Activated CD8-positive, alpha-beta T cell treated with anti-CD3 and anti-CD28 coated beads for 36 hours (primary cell): ENCODE results near the gene KDSR. TPM values are rescaled to one million over a fixed set of nuclear protein-coding genes. Genes with fewer than 3 reads are reported as not detected.

ENCODE experiments used
- ATAC-seq: fragments of 200-7000 bp; cut with Tn5 transposase; one replicate; pipeline ENCODE4 v1.10.0; 2021; ENCODE audit warnings: mild to moderate bottlenecking, moderate library complexity
- CTCF ChIA-PET: fragments of 350-600 bp; sonication (Branson Sonifier 250); formaldehyde crosslinking; loops from one replicate; lab custom pipeline; 2021; ENCODE audit warnings: antibody characterized with exemption; lab: Charles Lee
- POLR2A ChIA-PET: fragments of 350-600 bp; sonication (Branson Sonifier 250); formaldehyde crosslinking; loops from one replicate; lab custom pipeline; 2021; ENCODE audit warnings: antibody characterized with exemption; lab: Charles Lee
- DNase-seq: peaks from one replicate; pipeline ENCODE4 v3.0.0-alpha.2; 2020
- H3K27ac Mint-ChIP-seq: one replicate; pipeline ENCODE4 v1.8.0; 2021; ENCODE audit warnings: mild to moderate bottlenecking, mixed read lengths
- H3K27me3 Mint-ChIP-seq: one replicate; pipeline ENCODE4 v1.8.0; 2021; ENCODE audit warnings: mixed read lengths
- H3K36me3 Mint-ChIP-seq: one replicate; pipeline ENCODE4 v1.8.0; 2021; ENCODE audit warnings: low read depth, mixed read lengths
- H3K4me1 Mint-ChIP-seq: one replicate; pipeline ENCODE4 v1.8.0; 2021; ENCODE audit warnings: low read depth, mixed read lengths
- H3K4me3 Mint-ChIP-seq: one replicate; pipeline ENCODE4 v1.8.0; 2021; ENCODE audit warnings: mild to moderate bottlenecking, moderate library complexity, mixed read lengths
- H3K9me3 Mint-ChIP-seq: one replicate; pipeline ENCODE4 v1.8.0; 2021; ENCODE audit warnings: mixed read lengths
- CTCF ChIP-seq: fragments of 200-600 bp; IDR thresholded peaks from one replicate; pipeline ENCODE4 v1.8.0; 2022; ENCODE audit warnings: antibody characterized with exemption, mild to moderate bottlenecking
- intact Hi-C: fragments of 100-400 bp; cut with micrococcal nuclease; formaldehyde crosslinking; loops from one replicate; pipeline ENCODE4 v1.10.0; 2022
- total RNA-seq, 2 experiments: library from RNA; stranded (reverse); gene quantifications; one replicate each; pipeline ENCODE4 v1.2.3, GENCODE V29; 2021

Gene KDSR, protein sequence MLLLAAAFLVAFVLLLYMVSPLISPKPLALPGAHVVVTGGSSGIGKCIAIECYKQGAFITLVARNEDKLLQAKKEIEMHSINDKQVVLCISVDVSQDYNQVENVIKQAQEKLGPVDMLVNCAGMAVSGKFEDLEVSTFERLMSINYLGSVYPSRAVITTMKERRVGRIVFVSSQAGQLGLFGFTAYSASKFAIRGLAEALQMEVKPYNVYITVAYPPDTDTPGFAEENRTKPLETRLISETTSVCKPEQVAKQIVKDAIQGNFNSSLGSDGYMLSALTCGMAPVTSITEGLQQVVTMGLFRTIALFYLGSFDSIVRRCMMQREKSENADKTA
- total RNA-seq = 10 to 100 TPM; 53.4 TPM

DNA sequence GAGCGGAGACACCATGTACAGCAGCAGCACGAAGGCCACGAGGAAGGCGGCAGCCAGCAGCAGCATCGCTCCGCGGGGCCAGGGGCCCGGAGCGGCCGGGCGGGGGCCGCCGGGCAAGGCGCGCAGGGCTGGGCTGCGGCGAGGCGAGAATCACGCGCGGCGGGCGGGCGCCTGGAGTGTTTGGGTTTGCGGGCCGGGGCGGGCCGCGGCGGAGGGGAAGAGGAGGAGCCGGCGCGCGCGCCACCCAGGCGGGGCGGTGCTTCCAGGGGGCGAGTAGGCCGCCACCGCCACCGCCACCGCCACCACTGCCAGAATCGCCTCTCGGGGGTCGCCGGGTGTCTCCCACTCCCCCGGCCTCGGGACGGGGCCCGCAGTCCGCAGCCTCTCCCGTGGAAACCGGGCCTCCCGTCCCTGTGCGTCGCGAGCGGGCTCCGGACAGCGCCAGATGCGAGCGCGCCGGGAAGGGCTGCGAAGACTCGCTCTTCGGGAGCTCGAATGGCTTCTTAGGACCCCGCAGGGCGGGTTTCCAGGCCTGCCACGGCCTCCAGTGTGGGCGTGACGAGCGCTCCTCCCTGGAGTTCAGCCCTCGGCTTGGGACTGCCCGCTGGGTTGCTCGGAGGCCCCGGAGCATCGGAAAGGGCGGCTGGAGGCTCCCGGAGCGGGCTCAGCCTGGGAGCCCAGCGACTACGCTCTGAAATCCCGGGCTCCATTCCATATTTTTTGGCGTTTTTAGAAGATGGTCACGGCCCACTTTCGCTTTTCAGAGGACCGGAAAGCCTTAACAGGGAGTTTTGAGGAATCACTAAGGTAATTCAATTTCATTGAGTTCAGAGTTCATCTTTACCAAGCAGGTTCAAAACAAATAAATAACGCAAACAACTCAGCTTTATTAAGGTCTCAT, at the start of gene KDSR:
KDSR (minus strand) TSS at position 154 of the 901 bp plus-strand sequence; CDS start at position 66, 88 bp downstream.
- Mint-ChIP-seq H3K27ac (peak within 1 kb of the TSS; percentile 86), H3K27me3 (no peaks in the 10 kb centered on the region), H3K9me3 (peaks cover 23% of the 10 kb centered on the region), H3K36me3 (peaks cover 22% of the 10 kb centered on the region), H3K4me3 (peak within 1 kb of the TSS; percentile 81), H3K4me1 (peaks cover 29% of the 10 kb centered on the region)
- ATAC-seq (peak; percentile 84), DNase-seq (peak; percentile 86)
- POLR2A ChIA-PET = interaction anchor here (0.8 to 1.4 kb wide), 6 partner anchors 10 to 652 kb away, joined by 3 to 9 read pairs (median 4); partner anchors contain the start of genes PHLPP1 and VPS4B
- CTCF ChIA-PET = interaction anchor here (0.9 to 2.3 kb wide), 5 partner anchors 9 to 350 kb away, joined by 3 to 8 read pairs (median 4); partner anchors contain the start of gene VPS4B
- TF ChIP-seq CTCF = no peak
- intact Hi-C loops = loop anchor here (5.0 kb wide), 1 partner anchor 55 kb away; the partner anchor contains the start of gene VPS4B

- Mint-ChIP-seq H3K4me1 (peaks cover 48% of the 10 kb centered on the region), H3K9me3 (no peaks in the 10 kb centered on the region), H3K36me3 (peaks cover 28% of the 10 kb centered on the region), H3K27me3 (no peaks in the 10 kb centered on the region), H3K4me3 (no peak overlapping the region), H3K27ac (no peak overlapping the region)
- ATAC-seq = no peak
- intact Hi-C loops = no loop called here
- CTCF ChIA-PET = interaction anchor here (1.0 kb wide), 1 partner anchor 60 kb away, joined by 3 read pairs; no protein-coding TSS in a partner anchor
- DNase-seq = no peak
- TF ChIP-seq CTCF = no peak
- POLR2A ChIA-PET = no interaction called here
These were observed 45.9 kb upstream of the KDSR start for GRCh38 chr18:63412953-63413352.

DNA sequence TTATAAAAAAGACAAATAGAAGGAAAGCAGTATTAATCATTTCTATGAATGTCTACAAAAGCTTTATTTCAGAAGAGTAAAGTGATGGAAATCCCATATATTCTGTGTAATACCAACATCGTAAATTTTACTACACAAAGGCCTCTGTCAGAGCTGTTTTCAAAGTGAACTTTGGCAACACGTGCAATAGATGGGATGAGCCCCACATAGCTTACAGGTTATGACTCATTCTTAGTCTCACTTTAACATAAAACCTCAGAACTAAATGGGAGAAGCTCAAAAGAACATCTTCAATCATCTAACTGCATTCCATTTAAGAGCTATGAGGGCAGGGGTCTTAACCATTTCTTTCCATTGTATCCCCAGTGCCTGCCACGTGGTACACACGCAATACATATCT, 43.8 kb upstream of the KDSR start:
- ATAC-seq = peak; percentile 84
- H3K27ac Mint-ChIP-seq = peak overlapping the region; percentile 84
- no peak for DNase-seq
- H3K4me3 Mint-ChIP-seq = no peak overlapping the region
- no peaks in the 10 kb centered on the region for H3K27me3 Mint-ChIP-seq
- H3K36me3 Mint-ChIP-seq = peaks cover 43% of the 10 kb centered on the region
- CTCF ChIA-PET = interaction anchor here (0.9 to 2.0 kb wide), 7 partner anchors 12 to 389 kb away, joined by 3 to 11 read pairs (median 3); partner anchors contain the start of gene VPS4B
- H3K9me3 Mint-ChIP-seq = no peaks in the 10 kb centered on the region
- intact Hi-C loops = no loop called here
- TF ChIP-seq CTCF = no peak
- H3K4me1 Mint-ChIP-seq = peaks cover 53% of the 10 kb centered on the region
- POLR2A ChIA-PET = interaction anchor here (0.9 to 3.0 kb wide), 3 partner anchors 11 to 47 kb away, joined by 3 to 17 read pairs (median 4); partner anchors contain the start of gene VPS4B

- Mint-ChIP-seq H3K27me3 (no peaks in the 10 kb centered on the region), H3K27ac (peak overlapping the region; percentile 84), H3K9me3 (no peaks in the 10 kb centered on the region), H3K36me3 (peaks cover 45% of the 10 kb centered on the region), H3K4me1 (peaks cover 46% of the 10 kb centered on the region), H3K4me3 (no peak overlapping the region)
- DNase-seq = peak; percentile 25
- ChIA-PET CTCF (interaction anchor here (1.5 kb wide), 1 partner anchor 30 kb away, joined by 6 read pairs; no protein-coding TSS in a partner anchor), POLR2A (interaction anchor here (3.0 kb wide), 1 partner anchor 12 kb away, joined by 17 read pairs; the partner anchor contains the start of gene VPS4B)
- peak; percentile 74 for ATAC-seq
- intact Hi-C loops = no loop called here
- TF ChIP-seq CTCF = no peak
These were observed 42.3 kb upstream of the KDSR start for GRCh38 chr18:63409301-63409700.
